WTC11 (cell line): ENCODE data around the gene MYRF. TPM values are rescaled to one million over a fixed set of nuclear protein-coding genes. Genes with fewer than 3 reads are reported as not detected.

Source experiments
- FOXJ3 ChIP-seq: sonication (generic); formaldehyde crosslinking; IDR thresholded peaks from 2 replicates; pipeline ENCODE4 v1.9.0; 2021; ENCODE audit warnings: missing genetic modification reagents, mild to moderate bottlenecking, borderline replicate concordance
- FOXK1 ChIP-seq: sonication (generic); formaldehyde crosslinking; IDR thresholded peaks from 2 replicates; pipeline ENCODE4 v1.8.0; 2022; ENCODE audit warnings: mild to moderate bottlenecking, moderate library complexity, missing genetic modification reagents
- HMGA2 ChIP-seq: fragments of 250-450 bp; sonication (Bioruptor Pico); IDR thresholded peaks from 2 replicates; pipeline ENCODE4 v1.4.0; 2021; ENCODE audit warnings: mild to moderate bottlenecking, moderate library complexity
- NFATC4 ChIP-seq: fragments of 250-450 bp; sonication (Bioruptor Pico); IDR thresholded peaks from 2 replicates; pipeline ENCODE4 v1.9.0; 2021; ENCODE audit warnings: mild to moderate bottlenecking
- SMAD3 ChIP-seq: sonication (generic); formaldehyde crosslinking; IDR thresholded peaks from 2 replicates; pipeline ENCODE4 v1.8.0; 2022; ENCODE audit warnings: missing genetic modification reagents, mild to moderate bottlenecking, borderline replicate concordance
- SMAD4 ChIP-seq: sonication (generic); formaldehyde crosslinking; IDR thresholded peaks from 2 replicates; pipeline ENCODE4 v1.8.0; 2022; ENCODE audit warnings: mild to moderate bottlenecking, missing genetic modification reagents
- TCF7 ChIP-seq: sonication (generic); formaldehyde crosslinking; IDR thresholded peaks from 2 replicates; pipeline ENCODE4 v1.8.0; 2022; ENCODE audit warnings: mild to moderate bottlenecking, low read depth, missing genetic modification reagents, moderate library complexity
- ZNF138 ChIP-seq: sonication (generic); formaldehyde crosslinking; conservative IDR thresholded peaks from 2 replicates; pipeline ENCODE4 v1.8.1; 2022; ENCODE audit warnings: mild to moderate bottlenecking, moderate library complexity, missing genetic modification reagents
- ZNF416 ChIP-seq: fragments of 250-450 bp; sonication (Bioruptor Pico); IDR thresholded peaks from 2 replicates; pipeline ENCODE4 v1.9.0; 2021; ENCODE audit warnings: mild to moderate bottlenecking, inconsistent platforms
- ZNF671 ChIP-seq: fragments of 250-450 bp; sonication (Bioruptor Pico); IDR thresholded peaks from 2 replicates; pipeline ENCODE4 v1.8.0; 2021; ENCODE audit warnings: mild to moderate bottlenecking
- total RNA-seq: library from RNA; stranded (reverse); gene quantifications from 3 replicates; pipeline ENCODE4 v1.2.3, GENCODE V29; 2021
- TF ChIP-seq, protein P1 (sequence below): sonication (generic); formaldehyde crosslinking; IDR thresholded peaks from 2 replicates; pipeline ENCODE4 v1.8.1; 2023; ENCODE audit warnings: mild to moderate bottlenecking, missing genetic modification reagents
- TF ChIP-seq, protein P2 (sequence below): sonication (generic); formaldehyde crosslinking; IDR thresholded peaks from 2 replicates; pipeline ENCODE4 v1.8.0; 2022; ENCODE audit warnings: mild to moderate bottlenecking, missing genetic modification reagents
- TF ChIP-seq, protein P3 (sequence below): sonication (generic); formaldehyde crosslinking; IDR thresholded peaks from 2 replicates; pipeline ENCODE4 v1.8.0; 2022; ENCODE audit warnings: mild to moderate bottlenecking, missing genetic modification reagents
- TF ChIP-seq, protein P4 (sequence below): fragments of 250-450 bp; sonication (Bioruptor Pico); conservative IDR thresholded peaks from 2 replicates; pipeline ENCODE4 v1.9.0; 2021; ENCODE audit warnings: mild to moderate bottlenecking
- TF ChIP-seq, protein P5 (sequence below): fragments of 250-450 bp; sonication (Bioruptor Pico); IDR thresholded peaks from 2 replicates; pipeline ENCODE4 v1.9.0; 2021; ENCODE audit warnings: mild to moderate bottlenecking
- TF ChIP-seq, protein P6 (sequence below): sonication (generic); formaldehyde crosslinking; IDR thresholded peaks from 2 replicates; pipeline ENCODE4 v1.8.1; 2023; ENCODE audit warnings: mild to moderate bottlenecking, missing genetic modification reagents, moderate library complexity
- TF ChIP-seq, protein P7 (sequence below): fragments of 250-450 bp; sonication (Bioruptor Pico); IDR thresholded peaks from 2 replicates; pipeline ENCODE4 v1.9.0; 2021; ENCODE audit warnings: mild to moderate bottlenecking, borderline replicate concordance
- TF ChIP-seq, protein P8 (sequence below): fragments of 250-450 bp; sonication (Bioruptor Pico); IDR thresholded peaks from 2 replicates; pipeline ENCODE4 v1.9.0; 2021; ENCODE audit warnings: moderate library complexity, mild to moderate bottlenecking, inconsistent platforms, borderline replicate concordance

MYRF gene
- total RNA-seq, 1 experiment from 2014 or later = 5.9 TPM

DNA sequence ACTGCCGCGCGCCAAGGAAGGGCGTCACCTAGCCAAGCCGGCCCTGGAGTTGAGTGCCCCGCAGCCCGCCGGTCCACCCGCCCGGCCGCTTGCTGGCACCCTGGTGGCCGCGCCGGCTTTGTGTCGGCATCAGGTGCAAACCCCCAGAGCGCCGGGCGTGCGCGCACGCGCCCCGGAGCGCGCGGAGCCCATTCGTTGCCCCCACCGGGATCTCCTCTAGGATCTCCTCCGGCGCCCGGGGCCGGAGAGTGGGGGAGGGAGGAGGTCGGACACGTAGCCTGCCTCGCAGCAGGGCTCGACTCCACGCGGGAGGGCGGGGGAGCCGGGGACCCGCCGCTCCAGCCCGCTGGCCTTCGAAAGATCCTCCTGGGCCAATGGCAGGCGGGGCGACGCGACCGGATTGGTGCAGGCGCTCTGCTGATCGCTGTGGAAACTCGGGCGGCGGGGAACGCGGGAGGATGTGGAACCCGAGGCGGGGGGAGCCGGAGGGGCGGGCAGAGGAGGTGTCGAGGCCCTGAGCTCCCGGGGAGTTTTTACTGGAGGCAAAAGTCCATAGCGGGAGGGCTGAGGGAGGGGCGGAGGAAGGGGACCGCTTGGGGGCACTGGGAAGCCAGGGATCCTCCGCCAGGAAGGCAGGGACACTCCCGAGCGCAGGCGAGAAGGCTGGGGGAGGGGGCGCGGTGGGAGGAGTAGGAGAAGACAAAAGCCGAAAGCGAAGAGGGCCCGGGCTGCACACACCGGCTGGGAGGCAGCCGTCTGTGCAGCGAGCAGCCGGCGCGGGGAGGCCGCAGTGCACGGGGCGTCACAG, 75.3 kb downstream of the MYRF start, which contains the start of gene FADS2 (continued):
- TF ChIP-seq, protein P1, sequence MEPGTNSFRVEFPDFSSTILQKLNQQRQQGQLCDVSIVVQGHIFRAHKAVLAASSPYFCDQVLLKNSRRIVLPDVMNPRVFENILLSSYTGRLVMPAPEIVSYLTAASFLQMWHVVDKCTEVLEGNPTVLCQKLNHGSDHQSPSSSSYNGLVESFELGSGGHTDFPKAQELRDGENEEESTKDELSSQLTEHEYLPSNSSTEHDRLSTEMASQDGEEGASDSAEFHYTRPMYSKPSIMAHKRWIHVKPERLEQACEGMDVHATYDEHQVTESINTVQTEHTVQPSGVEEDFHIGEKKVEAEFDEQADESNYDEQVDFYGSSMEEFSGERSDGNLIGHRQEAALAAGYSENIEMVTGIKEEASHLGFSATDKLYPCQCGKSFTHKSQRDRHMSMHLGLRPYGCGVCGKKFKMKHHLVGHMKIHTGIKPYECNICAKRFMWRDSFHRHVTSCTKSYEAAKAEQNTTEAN (CRISPR knock-in tag) = 0 out of 2 replicates have a peak, but pooled peaks have one; percentile 37
- TF ChIP-seq, protein P2, sequence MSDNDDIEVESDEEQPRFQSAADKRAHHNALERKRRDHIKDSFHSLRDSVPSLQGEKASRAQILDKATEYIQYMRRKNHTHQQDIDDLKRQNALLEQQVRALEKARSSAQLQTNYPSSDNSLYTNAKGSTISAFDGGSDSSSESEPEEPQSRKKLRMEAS = peak; percentile 10
- TF ChIP-seq, protein P3, sequence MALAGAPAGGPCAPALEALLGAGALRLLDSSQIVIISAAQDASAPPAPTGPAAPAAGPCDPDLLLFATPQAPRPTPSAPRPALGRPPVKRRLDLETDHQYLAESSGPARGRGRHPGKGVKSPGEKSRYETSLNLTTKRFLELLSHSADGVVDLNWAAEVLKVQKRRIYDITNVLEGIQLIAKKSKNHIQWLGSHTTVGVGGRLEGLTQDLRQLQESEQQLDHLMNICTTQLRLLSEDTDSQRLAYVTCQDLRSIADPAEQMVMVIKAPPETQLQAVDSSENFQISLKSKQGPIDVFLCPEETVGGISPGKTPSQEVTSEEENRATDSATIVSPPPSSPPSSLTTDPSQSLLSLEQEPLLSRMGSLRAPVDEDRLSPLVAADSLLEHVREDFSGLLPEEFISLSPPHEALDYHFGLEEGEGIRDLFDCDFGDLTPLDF = no peak
- TF ChIP-seq, protein P4, sequence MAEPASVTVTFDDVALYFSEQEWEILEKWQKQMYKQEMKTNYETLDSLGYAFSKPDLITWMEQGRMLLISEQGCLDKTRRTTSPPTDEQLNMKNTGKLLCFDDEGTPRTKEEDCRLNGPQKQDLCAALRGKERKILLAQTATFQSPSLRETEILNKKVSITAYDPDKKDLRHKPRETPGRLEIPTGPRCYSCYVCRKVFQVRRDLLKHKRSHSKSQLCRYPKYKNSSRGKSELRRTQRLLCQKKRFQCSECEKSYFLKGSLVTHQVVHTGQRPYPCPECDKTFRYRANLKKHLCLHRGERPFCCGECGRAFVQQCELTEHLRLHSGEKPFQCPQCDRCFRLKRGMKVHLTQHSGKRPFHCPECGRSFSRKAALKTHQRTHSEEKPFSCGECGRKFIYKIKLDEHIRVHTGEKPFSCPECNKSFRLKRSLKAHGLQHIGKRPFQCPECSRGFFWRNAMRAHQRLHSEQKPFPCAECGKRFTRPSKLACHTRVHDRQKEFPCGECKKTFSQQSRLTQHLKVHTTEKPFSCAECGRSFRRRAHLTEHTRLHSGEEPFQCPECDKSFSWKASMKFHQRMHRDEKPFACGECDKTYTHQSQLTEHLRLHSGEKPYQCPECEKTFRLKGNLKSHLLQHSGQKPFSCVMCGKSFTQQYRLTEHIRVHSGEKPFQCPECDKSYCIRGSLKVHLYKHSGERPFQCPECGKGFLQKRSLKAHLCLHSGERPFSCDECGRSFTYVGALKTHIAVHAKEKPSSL (CRISPR knock-in tag) = no peak
- peak; percentile 13 for TF ChIP-seq SMAD3 (CRISPR knock-in tag)
- TF ChIP-seq FOXK1 (CRISPR knock-in tag) = no peak; the same call in none of the 2 replicates
- TF ChIP-seq, protein P5, sequence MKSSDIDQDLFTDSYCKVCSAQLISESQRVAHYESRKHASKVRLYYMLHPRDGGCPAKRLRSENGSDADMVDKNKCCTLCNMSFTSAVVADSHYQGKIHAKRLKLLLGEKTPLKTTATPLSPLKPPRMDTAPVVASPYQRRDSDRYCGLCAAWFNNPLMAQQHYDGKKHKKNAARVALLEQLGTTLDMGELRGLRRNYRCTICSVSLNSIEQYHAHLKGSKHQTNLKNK (CRISPR knock-in tag) = no peak
- TF ChIP-seq HMGA2 (CRISPR knock-in tag) = no peak
- TF ChIP-seq, protein P6, sequence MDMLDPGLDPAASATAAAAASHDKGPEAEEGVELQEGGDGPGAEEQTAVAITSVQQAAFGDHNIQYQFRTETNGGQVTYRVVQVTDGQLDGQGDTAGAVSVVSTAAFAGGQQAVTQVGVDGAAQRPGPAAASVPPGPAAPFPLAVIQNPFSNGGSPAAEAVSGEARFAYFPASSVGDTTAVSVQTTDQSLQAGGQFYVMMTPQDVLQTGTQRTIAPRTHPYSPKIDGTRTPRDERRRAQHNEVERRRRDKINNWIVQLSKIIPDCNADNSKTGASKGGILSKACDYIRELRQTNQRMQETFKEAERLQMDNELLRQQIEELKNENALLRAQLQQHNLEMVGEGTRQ (CRISPR knock-in tag) = peak; percentile 27; the same call in 1 of the 2 replicates
- TF ChIP-seq ZNF671 (CRISPR knock-in tag) = no peak
- TF ChIP-seq NFATC4 (CRISPR knock-in tag) = no peak
- TF ChIP-seq TCF7 (CRISPR knock-in tag) = 0 out of 2 replicates have a peak, but pooled peaks have one; percentile 46
- no peak for TF ChIP-seq FOXJ3 (CRISPR knock-in tag)
- TF ChIP-seq, protein P7, sequence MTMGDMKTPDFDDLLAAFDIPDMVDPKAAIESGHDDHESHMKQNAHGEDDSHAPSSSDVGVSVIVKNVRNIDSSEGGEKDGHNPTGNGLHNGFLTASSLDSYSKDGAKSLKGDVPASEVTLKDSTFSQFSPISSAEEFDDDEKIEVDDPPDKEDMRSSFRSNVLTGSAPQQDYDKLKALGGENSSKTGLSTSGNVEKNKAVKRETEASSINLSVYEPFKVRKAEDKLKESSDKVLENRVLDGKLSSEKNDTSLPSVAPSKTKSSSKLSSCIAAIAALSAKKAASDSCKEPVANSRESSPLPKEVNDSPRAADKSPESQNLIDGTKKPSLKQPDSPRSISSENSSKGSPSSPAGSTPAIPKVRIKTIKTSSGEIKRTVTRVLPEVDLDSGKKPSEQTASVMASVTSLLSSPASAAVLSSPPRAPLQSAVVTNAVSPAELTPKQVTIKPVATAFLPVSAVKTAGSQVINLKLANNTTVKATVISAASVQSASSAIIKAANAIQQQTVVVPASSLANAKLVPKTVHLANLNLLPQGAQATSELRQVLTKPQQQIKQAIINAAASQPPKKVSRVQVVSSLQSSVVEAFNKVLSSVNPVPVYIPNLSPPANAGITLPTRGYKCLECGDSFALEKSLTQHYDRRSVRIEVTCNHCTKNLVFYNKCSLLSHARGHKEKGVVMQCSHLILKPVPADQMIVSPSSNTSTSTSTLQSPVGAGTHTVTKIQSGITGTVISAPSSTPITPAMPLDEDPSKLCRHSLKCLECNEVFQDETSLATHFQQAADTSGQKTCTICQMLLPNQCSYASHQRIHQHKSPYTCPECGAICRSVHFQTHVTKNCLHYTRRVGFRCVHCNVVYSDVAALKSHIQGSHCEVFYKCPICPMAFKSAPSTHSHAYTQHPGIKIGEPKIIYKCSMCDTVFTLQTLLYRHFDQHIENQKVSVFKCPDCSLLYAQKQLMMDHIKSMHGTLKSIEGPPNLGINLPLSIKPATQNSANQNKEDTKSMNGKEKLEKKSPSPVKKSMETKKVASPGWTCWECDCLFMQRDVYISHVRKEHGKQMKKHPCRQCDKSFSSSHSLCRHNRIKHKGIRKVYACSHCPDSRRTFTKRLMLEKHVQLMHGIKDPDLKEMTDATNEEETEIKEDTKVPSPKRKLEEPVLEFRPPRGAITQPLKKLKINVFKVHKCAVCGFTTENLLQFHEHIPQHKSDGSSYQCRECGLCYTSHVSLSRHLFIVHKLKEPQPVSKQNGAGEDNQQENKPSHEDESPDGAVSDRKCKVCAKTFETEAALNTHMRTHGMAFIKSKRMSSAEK (CRISPR knock-in tag) = peak; percentile 66; the same call in 1 of the 2 replicates
- TF ChIP-seq ZNF138 = no peak
- TF ChIP-seq ZNF416 (CRISPR knock-in tag) = peak; percentile 49; the same call in 1 of the 2 replicates
- TF ChIP-seq, protein P8, sequence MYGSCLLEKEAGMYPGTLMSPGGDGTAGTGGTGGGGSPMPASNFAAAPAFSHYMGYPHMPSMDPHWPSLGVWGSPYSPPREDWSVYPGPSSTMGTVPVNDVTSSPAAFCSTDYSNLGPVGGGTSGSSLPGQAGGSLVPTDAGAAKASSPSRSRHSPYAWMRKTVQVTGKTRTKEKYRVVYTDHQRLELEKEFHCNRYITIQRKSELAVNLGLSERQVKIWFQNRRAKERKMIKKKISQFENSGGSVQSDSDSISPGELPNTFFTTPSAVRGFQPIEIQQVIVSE (CRISPR knock-in tag) = peak; percentile 58; the same call in 1 of the 2 replicates
- TF ChIP-seq SMAD4 = no peak
